HG03045 (cell line): ENCODE measurements around the gene AQP9.

Experiments
- ATAC-seq: cut with Tn5 transposase; IDR thresholded peaks from one replicate; pipeline ENCODE4 v1.9.1; 2021; ENCODE audit warnings: mild to moderate bottlenecking, moderate library complexity; ENCODE audit not compliant: unreplicated experiment

Gene AQP9

DNA sequence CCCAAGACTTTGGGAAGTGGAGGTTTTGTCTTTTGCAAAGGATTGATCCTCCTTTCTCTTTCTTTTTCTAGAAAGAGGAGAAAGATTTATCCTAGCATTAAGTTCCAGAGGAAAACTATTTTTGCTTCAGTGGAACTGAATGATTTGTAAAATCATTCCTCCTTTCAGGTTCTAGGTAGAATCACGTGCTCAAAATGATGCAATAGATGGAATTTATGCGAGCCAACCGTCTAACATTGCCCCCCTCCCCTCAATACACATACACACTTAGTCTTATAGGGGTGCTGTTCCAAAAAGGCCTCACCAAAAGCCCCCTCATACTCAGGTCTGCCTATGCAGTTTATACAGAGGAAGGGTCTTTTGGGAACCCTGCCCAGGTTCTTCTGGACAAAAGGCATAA, 85.3 kb downstream of the AQP9 start:
- no peak for ATAC-seq

DNA sequence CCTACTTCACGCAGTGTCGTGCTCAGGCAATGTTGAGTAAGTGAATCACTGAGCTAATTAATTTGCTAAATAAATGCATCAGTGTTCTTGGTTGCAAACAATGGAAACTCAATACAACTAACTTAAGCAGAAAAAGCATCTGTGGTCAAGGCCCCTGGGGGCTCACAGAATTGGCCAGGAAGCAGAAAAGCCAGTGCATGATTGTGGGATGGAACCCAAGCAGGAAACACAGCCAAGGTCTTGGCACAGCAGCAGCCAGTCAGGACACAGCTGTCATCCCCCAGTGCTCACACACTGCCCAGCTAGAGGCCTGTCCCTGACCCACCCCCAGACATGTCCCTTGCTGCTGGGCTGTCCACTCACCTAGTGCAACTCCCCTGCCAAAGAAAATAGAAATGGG, 85.9 kb downstream of the AQP9 start:
- no peak for ATAC-seq

DNA sequence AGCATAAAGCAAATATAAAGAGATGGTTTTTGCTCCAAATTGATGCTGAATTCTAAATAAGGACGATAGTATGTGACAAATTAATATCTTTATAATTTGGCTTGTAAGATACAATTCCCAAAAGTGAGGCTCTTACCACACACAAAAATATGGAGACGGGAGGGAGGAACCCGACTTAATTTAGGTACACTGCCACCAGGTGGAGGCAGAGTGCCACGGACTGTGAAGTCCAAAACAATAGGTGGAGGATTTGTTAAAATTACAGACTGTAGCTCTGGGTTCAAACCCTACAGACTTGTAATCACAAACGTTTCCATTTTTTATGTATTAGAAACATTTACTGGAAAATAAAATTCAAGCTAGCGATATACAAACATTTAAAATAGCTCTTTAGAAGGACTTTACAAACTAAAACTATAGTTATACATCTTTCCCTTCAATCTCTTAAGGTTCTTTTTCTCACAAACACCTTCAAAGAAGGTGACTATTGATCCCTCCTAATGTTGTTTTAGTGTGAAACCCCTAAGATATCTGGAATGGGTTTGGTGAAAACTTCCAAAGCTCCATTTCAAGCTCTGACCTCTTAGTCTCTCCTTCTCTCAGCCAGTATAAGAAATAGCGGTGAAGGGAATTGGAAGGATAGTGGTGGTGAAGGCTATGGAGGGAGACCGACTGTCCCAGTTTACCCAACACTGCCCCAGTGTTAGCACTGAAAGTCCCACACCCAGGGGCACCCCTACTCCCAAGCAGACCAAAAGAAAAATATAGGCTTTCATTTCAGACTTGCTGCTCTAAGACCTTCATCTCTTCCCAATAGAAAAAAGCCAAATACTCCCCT, 89.7 kb downstream of the AQP9 start:
- no peak for ATAC-seq

DNA sequence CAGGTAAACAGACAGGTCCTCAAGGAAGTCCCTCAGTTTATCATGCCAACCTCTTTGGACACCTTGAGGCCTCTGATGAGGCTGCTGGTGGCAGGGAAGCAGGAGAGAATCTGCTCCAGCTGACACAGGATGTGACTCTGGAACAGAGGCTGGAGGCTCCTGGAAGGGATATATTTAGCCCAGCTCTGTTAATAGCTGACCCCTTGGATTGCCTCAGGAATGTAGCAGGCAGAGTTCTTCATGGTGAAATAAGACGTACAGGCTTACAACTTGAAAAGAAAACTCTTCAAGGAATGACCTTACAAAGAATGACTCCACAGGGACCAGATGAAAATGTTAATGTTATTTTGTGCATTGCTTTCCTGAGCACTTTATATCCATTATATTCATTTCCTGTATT, 90.5 kb downstream of the AQP9 start:
- no peak for ATAC-seq

DNA sequence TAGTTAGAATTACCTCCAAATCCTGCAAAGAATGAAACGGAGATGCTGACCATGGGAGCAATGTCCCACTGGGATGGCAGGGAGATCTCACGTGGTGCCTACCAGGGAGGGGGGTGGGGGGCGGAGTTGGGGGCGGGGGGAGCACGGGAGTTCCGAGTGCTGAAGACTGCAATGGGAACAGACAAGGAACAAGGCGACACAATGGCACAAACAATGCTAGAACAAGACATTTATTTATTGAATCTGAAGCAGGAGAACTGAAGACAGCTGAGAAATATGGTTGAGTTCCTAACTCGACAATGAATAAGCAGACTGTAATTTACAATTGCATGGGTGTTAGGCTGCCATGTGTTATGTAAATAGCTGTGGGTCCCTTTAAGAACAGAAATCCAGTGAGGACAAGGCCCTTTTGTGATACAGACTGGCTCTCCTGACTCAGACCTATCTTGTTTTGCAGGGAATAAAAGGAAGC, 91.2 kb downstream of the AQP9 start:
- ATAC-seq = no peak

DNA sequence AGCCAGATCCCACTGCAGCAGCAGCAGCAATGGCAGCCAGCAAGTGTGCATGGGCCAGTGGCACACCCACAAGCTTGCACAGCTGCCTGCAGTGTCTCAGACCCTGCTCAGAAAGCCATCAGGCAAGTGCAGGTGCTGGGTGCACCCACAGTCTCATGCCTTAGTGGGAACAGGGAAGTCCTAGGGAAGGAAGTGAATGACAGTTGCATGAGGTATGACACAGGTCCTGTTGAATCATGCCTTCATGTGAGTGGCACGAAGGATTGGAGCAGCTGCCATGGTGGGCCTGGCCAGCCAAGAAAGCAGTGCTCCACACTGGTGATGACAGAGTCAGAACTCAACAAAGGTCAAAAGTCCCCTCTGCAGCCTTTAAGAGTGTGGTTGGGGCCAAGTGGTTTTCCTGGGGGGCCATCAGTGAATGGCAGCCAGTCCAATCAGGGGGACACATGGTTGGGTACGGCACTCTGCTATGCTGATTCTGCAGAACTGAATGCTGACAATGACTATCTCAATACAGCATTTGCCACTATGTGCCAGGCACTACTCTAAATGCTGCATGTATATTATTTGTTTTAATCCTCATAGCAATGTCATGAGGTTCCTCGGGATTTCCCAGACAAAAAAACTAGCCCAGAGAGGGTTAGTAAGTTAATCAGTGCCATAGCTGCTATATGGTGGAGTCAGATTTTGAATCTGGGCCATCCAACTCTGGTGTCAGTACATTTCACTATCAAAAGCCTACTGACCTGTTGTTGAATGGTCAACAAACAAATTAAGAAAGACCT, 94.3 kb downstream of the AQP9 start:
- no peak for ATAC-seq

DNA sequence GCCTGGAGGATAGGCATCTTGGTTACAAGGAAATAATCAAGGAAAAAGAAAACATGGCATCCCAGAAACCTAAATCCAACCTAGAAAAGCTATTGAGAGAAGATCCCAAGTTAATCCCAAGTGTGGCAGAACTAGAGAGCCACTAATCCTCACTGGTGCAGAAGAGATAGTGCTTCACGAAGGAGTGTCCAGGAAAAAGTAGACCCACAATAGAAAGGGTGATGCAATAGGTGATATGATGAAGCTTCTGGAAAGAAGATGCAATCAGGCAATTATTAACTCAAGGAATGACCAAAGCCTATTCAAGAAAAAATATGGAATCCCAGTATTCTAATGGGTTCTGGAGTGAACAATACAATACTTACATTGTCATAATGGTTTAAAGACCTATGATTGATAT, 95.2 kb downstream of the AQP9 start:
- no peak for ATAC-seq
